Hematopoietic multipotent progenitor cell treated with erythropoietin and hydrocortisone succinate and interleukin-3 and kit ligand, for 15 days (in vitro differentiated cells): Measurements from ENCODE around the gene CORO7.
"Not testable (repeated sequence)": the region's sequence is repeated elsewhere in the genome, so short reads cannot be mapped to it uniquely, and the experiment has no call there.

Experiments used
- DNase-seq: peaks from one replicate; pipeline ENCODE4 v3.0.0-alpha.2; 2015; ENCODE audit warnings: low spot score

Gene CORO7

DNA sequence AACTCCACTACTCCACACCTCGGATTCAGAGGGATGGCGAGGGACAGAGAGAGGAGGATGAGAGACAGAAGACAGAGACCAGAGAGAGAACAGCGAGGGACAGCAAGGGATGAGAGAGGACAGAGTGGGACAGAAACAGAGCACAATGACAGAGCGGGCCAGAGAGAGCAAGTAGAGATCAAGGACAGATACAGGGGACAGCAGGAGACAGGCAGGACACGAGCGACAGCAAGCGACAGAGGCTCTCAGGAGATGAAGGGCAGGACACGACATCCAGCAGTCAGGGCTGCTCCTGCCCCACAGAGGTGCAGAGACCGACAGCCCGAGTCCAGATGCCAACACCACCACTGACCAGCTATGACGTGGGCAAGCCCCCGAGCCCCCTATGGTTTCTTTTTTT, 14.9 kb downstream of the CORO7 start:
- no peak for DNase-seq

- no peak for DNase-seq
Measured at GRCh38 chr16:4401094-4401501, 15.3 kb downstream of the CORO7 start.

- DNase-seq: no peak
Measured at GRCh38 chr16:4399001-4399730, 17.2 kb downstream of the CORO7 start.

GRCh38 chr16:4395055-4395726, 21.2 kb downstream of the CORO7 start:
- DNase-seq: no peak

DNA sequence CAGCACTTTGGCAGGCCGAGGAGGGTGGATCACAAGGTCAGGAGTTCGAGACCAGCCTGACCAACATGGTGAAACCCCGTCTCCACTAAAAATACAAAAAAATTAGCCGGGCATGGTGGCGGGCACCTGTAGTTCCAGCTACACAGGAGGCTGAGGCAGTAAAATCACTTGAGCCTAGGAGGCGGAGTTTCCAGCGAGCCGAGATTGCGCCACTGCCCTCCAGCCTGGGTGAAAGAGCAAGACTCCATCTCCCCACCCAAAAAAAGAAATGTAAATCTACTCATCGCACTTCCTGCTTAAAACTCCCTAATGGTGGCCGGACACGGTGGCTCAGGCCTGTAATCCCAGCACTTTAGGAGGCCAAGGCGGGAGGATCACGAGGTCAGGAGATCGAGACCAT, 22.5 kb downstream of the CORO7 start:
- not testable (repeated sequence) for DNase-seq

DNA sequence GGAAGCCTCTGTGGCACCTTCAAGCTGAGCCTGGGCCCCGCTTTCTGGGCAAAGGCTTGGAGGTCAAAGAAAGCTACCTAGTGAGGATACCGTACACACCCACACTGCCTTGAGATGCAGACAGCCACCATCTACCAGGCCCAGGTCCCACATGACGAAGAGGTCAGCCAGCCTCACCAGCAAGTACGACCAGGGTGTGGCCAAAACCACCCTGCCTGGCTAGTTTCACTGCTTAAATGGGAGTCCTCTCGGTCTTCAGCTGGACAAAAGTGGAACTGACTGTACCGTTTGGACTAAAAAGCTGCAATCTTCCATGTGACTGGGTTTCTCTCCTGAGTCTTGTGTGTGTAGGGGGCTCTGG, 23.2 kb downstream of the CORO7 start:
- DNase-seq: no peak

GRCh38 chr16:4392382-4393239, 23.8 kb downstream of the CORO7 start:
- DNase-seq: no peak

- no peak for DNase-seq
Measured at GRCh38 chr16:4391631-4392381, 24.6 kb downstream of the CORO7 start.

GRCh38 chr16:4390266-4391260, 25.8 kb downstream of the CORO7 start:
- DNase-seq: no peak

- no peak for DNase-seq
Measured at GRCh38 chr16:4389051-4389955, 27.1 kb downstream of the CORO7 start.

- no peak for DNase-seq
Measured at GRCh38 chr16:4388271-4389021, 27.9 kb downstream of the CORO7 start.

DNA sequence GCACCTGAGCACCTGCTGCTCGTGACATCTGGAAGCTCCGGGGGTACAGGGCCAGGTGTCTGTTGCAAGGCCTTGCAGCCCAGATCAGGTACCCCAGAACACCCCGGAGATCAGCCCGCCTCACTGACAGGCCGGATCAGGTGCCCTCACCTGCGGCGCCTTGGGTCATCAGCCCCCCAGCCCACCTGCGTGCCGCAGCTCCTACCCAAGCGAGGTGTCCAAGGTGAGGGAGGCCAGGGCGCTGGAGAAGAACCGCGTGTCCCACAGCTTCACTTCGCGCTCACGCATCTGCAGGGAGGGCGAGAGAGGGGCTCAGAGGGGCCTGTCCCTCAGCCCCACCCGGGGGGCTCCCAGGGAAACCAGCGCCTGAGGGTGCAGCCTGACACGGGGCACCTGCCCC, 28.6 kb downstream of the CORO7 start:
- no peak for DNase-seq

DNA sequence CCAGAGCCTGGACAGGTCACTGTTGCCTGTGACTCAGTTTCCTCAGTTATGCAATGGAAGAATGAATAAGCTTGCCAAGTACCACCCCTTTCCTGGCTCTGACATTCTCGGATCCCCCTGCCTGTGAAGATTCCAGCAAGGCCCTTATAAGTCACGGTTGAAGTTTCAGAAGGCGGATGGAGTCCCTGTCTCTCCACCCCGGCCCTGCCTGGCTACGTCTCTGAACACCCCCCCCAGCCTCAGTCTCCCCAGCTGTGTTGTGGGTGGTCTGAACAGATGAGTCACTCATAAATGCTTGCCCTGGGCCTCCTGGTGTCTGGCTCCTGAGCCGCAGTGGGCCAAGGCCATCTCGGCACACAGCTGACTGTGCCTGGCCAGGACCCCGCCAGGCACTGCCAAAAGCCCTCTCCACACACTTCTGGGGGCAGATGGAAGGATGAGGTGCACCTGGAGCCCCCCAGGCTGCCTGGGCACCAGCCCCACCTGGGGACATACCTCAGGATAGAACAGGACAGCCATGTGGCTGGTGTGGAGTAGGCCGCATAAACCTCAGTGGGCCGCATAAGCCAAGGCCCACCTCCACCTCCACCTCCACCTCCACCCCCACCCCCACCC, 29.3 kb downstream of the CORO7 start:
- no peak for DNase-seq

DNA sequence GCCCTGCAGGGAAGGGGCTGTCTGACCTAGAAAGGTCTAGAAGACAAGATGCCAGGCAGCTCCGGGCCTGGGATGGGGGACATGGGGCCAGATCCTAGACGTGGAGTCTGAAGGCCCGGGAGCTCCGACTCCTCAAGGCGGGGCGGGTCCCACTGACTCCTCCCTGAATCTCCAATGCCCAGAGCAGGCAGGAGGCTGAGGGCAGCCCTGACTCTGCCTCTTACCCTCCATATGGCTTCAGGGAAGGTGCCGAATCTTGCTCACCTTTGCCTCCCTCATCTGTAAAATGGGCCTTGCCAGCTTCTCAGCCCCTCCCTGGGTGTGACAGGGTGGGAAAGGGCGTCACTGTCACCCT, 30.0 kb downstream of the CORO7 start:
- no peak for DNase-seq

- no peak for DNase-seq
Measured at GRCh38 chr16:4385789-4386450, 30.5 kb downstream of the CORO7 start.

GRCh38 chr16:4385066-4385788, 31.2 kb downstream of the CORO7 start:
- DNase-seq: no peak

DNA sequence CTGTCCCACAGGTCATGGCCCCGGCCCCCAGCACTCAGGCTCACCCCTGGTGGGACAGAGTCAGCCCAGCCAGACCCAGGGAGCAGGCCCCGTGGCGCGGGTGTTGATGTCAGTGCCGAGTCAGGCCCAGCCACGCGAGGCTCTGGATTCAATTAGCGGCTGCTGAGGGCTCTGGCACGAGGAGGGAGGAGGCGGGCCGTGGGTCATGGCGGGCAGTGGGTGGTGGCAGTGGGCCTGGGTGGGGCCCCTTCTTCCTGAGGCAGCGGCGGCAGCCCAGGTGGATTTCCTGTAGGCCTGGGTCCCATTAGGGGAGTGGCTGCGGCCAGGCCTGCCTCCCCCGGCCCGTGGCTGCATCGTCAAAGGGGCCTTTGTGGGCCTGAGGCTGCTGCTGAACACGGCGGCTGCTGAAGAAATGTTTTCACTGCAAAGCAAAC, 31.9 kb downstream of the CORO7 start:
- no peak for DNase-seq
